ENCODE results near the gene CAMK2B. TPM values are rescaled to one million over a fixed set of nuclear protein-coding genes. Genes with fewer than 3 reads are reported as not detected.

The CAMK2B gene
- total RNA-seq, 1 experiment from 2014 or later: 0.15 TPM

DNA sequence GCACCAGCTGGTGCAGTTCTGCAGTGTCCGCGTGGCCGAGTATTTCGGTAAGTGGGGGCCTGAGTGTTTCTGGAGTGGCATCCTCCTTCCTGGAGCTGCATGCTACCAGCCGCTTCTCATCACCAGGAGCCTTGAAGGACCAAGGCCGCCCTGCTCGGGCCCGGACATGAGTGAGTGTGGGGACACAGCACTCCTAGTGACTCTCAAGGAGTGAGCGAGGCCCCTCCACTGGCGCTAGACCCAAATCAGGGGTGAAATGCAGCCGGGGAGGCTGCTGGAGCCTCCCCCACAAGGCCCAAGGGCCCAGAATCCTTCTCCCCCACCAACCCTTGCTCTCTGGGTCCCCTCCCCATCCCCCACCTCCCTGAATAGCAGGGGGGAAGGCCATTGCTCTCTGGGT, 48.0 kb downstream of the CAMK2B start:
- no peak for DNase-seq (ENCODE audit: extremely low read depth, low read depth)

DNA sequence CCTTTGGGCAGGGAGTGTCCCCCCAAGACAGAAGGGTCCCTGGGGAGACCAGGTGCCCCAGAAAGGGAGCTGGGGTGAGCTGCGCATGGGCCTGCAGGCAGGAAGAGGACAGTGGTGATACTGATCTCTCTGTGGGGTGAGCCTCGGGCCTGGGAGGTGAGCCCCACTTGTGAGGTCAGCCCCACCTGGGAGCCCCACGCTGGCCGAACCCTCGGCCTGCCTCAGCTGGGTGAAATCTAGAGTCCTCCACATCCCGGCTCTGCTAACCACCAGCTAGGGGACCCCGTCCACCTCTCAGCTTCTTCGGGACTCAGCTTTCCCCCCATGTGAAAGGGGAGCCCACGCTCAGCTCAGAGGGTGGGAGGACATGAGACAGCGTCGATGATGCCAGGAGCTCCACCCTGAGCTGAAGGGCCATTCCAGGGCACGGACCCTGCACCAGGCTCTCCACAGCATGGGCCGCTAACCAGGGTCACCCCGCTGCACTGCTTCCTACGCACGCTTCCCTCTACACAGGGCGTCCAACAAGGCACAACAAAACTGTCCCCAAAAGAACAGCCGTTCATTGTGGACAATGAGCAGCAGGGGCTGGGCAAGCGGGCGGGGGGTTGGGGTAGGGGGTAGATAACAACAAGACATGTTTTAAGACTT, 48.7 kb downstream of the CAMK2B start:
- DNase-seq (ENCODE audit: extremely low read depth, low read depth): no peak

DNA sequence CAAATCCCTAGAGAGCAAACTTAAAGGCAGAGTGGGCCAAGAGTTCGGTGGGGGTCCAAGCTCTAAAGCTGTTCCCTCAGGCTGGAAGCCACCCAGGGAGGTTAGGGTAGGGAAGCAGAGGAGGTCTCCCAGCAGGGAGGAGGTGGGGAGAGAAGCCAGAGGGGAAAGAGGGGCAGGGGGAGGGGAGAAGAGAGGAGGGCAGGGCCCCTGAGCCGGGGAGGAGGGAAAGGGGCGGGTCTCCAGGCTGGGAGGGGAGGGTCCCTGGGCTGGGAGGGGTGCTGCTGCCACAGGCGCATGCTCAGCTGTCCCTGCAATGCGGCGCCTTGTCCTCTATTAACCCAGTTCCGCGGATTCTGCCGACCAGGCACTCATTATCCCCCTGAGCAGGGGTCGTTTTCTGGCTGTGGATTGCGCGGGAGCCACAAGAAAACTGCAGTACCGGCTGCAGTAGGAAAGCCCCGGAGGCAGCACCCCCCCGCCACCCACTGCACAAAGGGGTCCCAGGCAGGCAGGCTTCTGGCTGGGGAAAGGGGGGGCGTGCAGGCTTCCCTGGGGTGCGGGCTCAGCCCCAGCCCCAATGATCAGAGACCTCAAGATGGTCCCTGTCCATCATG, 49.3 kb downstream of the CAMK2B start:
- no peak for DNase-seq (ENCODE audit: extremely low read depth, low read depth)

DNA sequence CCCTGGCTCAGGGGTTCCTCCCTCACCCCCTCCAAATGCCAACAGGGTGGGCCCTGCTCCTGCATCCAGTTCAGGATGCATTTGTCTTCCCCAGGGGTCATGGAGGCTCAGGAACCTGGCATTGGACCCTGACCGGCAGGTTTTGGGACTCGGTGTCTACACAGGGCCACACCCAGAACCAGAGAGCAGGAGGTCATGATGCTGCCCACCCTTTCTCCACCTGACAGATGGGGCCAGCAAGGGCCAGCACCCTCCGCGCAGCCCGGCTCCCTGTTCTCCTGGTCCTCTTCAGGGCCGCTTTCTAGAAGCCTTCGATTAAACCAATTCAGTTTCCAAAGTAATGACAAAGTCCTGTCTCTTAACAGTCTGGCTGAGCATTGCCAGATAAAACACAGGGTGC, 50.2 kb downstream of the CAMK2B start:
- no peak for DNase-seq (ENCODE audit: extremely low read depth, low read depth)

DNA sequence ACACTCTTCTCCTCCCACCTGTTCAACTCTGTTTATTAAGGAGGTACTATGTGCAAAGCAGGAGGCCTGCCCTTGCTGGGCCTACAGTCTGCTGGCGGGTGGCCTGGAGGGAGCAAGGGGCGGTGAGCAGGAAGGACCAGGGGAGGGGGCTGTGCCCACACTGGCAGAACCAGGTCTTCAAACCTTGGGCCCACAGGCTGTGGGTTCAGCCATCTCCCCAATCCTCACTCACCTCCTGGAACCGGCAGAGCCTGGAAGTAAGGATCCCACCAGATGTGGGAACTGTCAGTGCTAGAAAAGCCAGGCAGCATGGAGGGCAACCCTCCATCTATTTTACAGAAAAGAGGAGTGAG, 50.8 kb downstream of the CAMK2B start:
- no peak for DNase-seq (ENCODE audit: extremely low read depth, low read depth)

DNA sequence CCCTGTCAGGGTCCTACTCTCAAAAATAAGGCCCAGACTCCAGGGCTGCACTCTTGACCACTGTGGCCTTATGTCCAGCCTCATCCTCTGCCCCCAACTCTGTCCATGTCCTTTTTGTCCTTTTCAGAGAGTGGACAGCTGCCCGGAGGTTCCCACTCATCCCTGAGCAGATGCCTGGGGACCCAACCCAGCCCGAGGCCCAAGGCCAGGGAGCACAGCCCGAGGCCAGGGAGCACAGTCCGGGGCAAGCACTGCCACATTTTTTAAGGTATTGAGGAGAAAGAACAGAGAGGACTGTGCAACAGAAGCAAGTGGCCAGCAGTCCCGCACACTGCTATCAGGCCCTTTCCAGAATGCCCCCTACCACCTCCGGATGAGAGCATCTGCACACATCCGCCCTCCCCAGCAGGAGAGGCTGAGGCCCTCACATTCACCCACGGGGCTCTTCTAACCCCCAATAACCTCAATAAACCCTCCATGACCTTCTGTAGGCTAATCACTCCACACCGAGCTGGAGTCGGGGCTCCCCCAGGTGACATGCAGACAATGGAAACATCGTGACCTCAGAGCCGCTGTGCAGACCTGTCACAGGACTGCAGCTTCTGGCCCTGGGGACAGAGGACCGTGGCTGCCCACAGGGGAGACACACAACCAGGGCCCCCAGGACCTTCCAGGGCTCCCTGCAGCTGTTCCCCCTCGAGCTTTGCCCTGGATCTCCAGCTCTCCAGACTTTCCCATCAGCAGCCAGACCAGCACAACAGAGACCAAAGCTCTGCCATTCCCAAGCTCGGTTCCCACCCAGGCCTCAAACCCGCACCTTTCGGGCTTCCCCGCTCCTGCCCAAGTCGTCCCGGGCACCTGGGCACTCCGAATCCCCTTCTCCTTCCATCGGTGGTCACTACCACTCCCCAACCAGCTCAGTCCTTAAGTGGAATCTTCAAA, 51.4 kb downstream of the CAMK2B start:
- DNase-seq (ENCODE audit: extremely low read depth, low read depth): no peak

DNA sequence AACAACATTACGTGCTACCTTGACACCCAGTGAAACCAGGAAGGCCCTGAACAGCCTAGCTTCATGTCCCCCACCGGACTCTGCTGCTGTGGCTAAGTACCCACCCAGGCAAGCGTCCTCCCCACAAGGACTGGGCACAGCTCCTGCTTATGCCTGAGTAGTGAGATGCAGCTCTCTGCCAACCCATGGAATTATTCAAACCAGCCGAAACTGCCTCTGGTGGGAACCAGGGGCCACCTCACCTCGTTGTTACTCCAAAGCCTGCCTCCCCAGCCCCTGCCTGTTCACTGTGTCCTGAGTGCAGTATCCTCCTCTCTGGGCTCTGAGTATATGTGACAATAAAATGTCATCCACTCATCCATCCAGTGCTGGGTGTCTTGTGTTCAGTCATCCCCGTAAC, 52.4 kb downstream of the CAMK2B start:
- DNase-seq (ENCODE audit: extremely low read depth, low read depth): no peak

DNA sequence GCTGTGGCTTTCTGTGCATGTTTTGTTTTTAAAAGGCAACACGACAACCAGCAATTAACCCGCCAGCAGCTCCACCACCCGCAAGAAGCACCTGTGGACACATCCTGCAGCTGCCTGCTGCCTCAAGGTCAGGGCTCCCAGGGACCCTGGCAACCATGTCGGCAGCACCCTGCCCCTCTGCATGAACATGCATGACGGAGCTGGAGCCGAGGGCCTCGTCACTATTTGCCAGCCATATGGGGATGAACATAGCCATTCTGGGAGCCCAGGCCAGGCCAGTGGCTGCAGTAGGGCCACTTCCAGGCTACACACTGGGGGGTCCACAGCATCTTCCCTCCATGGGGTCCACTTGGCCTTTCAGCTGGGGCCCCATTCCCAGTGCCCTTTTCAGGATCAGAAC, 52.9 kb downstream of the CAMK2B start:
- no peak for DNase-seq (ENCODE audit: extremely low read depth, low read depth)

DNA sequence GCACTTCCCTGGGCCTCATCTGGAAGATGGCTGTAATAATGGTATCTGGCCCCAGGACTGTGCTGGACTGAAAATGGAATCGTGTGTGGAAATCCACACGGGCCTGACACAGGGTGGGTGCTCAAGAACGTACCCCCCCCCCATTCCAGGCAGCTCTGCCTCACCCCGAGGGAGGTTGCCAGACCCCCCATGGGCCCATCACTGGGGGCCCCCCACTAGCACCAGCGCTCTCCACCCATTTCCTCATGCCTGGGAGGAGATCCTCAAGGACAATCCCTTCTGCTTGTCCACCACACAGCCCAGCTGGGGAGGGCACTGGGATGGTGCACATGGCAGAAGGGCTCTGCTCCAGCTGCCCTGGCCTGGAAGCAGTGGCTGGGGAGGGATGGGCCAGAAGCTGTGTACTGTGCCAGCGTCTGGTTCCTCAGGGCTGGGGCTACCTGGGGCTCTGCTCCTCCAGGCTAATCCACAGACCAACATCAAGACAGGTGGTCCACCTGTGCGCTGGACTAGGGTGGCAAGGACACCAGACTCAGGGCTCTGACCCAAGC, 55.4 kb downstream of the CAMK2B start:
- no peak for DNase-seq (ENCODE audit: extremely low read depth, low read depth)

DNA sequence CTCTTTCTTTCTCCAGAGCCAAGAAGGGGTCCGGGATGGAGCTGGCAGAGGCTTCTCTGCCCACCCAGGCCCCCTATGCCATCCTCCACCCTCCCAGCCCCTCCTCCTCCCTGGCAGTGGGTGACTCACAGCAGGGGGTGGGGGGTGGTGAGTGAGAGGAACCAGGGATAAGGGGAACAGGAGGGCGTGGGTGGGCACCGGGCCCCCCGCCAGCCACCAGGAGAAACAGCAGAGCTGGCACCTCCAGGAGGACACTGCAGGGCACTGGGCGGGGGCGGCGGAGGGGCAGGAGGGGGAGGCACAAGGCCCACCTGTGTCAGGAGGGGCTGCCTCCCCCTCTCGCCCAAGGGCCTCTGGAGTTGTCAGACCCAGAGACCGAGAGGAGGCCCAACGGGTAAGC, 56.0 kb downstream of the CAMK2B start:
- DNase-seq (ENCODE audit: extremely low read depth, low read depth): no peak

DNA sequence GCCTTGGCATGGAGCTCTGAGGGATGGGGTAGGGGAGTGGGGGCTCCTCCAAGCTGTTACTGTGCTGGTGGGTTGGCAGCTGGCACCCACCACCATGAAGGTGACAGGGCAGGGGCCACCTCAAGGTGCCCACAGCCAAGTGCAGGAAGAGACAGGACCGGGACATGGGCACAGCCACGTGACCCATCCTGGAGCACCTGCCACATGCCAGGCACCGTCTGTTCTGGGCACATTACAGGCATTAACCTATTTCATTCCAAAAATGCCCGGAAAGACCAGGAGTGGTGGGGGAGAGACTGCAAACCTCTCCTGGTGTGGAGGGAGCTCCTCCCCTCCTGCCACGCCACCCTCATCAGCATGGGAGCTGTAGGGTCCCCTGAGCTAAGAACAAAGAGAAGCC, 56.7 kb downstream of the CAMK2B start:
- no peak for DNase-seq (ENCODE audit: extremely low read depth, low read depth)

DNA sequence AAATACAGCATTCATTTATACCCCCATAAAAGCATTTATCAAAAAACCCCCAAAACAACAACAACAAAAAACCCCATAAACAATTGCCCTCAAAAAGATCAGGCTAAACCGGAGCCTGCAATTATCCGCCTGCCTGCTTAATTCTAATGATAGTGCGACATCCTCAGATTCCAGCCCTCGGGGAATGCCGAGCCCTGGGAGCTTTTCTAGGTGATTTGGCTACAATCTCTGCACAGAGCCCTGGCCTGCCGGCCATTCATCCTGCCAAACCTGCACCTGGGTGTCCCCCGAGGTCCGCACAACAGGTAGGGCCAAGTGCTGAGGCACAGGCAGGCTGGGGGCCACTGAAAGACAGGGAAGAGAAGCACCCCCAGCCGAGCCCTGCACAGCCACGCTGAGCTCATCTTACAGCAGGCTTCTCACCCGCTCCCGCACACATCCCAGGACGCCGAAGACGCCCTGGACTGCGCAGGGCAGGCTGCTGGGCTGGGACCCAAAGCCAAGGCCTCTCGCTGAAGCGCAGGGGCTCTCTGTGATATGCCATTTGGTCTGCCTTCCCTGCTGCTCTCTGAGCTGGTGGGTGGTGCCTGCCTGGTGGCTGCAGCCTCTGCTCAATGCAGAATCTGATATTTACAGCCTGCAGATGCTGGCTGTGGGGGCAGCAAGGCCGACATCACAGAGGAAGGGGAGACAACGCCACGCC, 57.5 kb downstream of the CAMK2B start:
- no peak for DNase-seq (ENCODE audit: extremely low read depth, low read depth)

DNA sequence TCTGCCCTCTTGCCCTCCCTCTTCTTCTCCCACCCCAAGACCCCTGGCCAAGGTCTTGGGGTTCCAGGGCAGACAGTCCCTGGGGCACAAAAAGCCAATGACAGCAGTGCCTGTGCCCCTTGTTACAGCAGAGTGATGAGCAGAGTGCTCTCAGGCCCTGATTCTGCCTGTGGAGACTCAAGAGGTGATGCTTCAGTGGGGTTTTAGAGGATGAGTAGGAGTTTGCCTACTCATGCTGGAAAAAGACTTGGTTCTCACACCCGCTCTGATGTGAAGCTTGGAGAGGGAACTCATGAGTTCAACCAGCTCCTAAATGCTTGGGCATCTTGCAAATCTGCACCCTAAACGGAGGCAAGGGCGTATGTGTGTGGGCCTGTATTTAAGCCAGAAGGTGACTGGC, 58.2 kb downstream of the CAMK2B start:
- no peak for DNase-seq (ENCODE audit: extremely low read depth, low read depth)

DNA sequence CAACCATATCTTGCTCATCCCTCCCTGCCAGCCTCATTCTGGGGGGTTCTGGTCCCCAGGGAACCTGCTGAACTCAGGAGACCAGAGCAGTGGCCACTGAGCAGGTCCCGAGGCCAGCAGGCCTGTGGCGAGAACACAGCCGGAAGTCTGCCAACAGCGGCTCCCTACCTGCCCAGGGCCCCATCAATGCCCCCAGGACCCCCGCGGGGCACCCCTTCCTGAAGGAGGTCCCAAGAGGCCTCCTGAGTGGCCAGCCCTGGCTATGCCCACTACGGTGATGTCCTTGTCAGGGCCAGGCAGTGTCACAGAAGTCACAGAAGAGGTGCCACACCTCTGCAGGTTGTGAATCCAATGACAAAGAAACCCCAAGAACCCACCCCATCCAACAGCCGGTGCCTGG, 58.9 kb downstream of the CAMK2B start:
- DNase-seq (ENCODE audit: extremely low read depth, low read depth): no peak

DNA sequence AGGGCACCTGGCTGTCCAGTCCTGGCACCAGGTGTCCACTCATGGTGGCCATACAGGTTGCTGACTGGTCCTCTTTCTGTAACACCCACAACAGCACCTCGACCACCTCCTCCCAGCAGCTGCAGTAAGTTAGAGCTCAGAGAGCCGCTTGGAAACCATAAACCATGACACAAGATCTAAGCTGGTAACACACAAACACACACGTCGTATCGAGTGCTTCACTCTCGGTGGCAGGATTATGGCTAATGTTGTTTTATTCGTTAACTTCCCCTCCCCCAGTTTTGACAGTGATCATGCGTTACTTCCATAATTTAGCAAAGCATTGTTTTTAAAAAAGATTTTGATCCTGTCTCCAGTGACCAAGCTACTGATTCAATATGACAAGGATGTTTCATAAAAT, 59.7 kb downstream of the CAMK2B start:
- DNase-seq (ENCODE audit: extremely low read depth, low read depth): no peak

DNA sequence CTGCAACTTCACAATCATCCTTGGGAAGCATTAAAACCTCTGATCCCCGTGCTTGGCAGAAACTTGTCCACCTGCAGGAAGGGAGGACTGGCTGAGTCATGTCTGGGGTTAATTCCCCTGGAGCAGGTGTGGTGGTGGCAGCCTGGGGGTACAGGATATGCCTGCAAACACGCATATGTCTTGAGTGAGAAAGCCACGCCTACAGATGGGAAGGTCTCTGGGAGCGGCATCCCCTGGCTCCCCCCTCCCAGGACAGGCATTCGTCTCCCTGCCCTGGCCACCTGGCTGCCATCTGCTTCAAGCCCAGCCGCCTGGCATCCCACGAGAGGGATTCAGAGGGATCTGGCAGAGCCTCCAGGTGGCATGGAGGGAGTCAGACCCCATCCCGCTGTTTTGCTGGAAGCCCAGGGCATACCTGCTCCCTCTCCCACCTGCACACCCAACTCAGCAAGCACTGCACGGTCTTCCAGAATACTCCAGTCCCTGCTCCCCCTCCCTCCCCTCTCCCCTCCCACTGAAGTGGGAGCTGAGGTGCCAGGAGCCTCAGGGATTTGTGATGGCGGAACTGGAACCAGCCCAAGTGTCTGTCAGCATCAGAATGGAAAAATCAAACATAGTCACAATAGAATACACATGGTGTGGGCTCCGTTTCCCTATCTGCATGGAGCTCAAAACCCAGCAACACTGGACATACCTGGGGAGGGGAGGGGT, 61.0 kb downstream of the CAMK2B start:
- no peak for DNase-seq (ENCODE audit: extremely low read depth, low read depth)

DNA sequence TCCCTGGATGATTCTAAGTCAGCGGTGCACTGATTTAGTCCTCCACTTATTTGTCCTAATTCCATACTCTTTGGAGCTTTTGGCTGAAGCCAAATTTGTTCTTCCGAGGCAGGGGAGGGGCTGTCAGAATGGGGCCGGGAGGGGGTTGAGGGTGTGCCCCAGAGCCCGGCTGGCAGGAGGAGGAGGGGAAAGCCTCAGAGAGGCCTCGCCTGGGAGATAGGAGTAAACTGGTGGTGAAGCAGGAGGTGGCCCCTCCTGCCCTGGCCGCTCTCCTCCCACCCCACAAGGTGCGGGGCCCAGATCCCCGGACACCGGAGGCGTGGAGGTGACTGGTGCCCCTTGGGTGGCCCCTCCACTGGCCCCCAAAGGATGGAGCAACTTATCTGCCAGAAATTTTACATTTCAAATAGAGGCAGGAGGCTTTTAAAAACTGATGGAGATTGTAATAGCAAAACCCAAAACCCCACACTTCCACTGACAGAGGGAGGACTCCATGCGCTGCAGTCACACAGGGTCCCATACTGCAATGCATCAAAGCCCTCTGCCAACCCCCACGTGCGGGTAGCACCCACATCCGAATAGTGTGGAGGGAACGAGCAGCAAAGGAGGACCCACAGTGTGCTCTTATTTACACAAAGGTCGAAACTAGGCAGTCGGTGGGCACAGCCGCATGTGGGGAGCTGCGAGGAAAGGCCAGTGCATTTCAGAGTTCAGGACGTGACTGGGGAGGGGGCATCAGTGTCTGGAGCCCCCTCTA, 61.9 kb downstream of the CAMK2B start:
- no peak for DNase-seq (ENCODE audit: extremely low read depth, low read depth)

DNA sequence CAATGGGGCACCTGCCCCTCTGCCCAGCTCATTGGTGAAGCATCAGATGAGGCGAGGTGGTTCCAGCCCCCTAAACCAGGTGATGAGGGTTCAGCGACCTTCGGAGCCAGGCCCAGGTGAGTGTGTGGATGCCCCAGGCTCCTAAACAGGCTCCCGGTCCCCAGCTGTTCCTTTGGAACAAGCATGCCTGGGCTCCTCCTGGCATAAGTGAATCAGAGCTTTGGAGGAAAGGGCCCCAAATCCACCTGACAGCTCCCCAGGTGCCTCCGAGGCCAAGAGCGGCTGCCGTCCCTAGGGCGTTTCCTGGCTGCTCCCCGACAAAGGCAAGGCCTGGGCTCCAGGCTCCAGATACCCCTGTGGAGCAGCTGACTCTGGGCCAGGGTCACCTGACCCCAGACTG, 63.4 kb downstream of the CAMK2B start:
- DNase-seq (ENCODE audit: extremely low read depth, low read depth): no peak

DNA sequence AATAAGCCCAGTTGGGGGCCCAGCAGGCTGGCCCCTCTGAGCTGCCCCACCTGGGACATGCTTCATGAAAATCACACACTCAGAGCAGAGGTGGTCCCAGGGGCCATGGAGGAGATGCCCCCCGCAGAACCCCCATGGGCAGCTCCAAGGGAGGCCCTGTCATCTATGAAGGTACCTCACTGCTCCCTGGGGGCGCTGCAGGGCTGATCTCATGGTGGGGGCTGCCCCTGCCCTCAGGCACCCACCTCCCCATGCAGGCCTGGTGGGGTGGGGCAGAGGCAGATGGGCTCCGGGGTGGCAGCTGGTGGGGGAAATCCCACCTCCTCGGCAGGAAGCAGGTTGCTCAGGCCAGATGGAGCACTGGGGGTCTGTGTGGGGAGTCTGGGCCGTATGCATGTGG, 64.2 kb downstream of the CAMK2B start:
- no peak for DNase-seq (ENCODE audit: extremely low read depth, low read depth)
